Activated CD4-positive, alpha-beta memory T cell treated with anti-CD3 and anti-CD28 coated beads for 36 hours (primary cell): ENCODE data around the gene PIGR. TPM values are rescaled to one million over a fixed set of nuclear protein-coding genes. Genes with fewer than 3 reads are reported as not detected.
A peak's percentile ranks its signal among the peaks of the same experiment; 100 is the strongest.

ENCODE experiments used
- CTCF ChIA-PET: fragments of 350-600 bp; sonication (Branson Sonifier 250); formaldehyde crosslinking; loops from one replicate; lab custom pipeline; 2021; ENCODE audit warnings: antibody characterized with exemption, inconsistent platforms; lab: Charles Lee
- POLR2A ChIA-PET: fragments of 350-600 bp; sonication (Branson Sonifier 250); formaldehyde crosslinking; loops from one replicate; lab custom pipeline; 2021; ENCODE audit warnings: antibody characterized with exemption; lab: Charles Lee
- DNase-seq: peaks from one replicate; pipeline ENCODE4 v3.0.0-alpha.2; 2020
- H3K27ac Mint-ChIP-seq: one replicate; pipeline ENCODE4 v1.8.0; 2021; ENCODE audit warnings: mixed read lengths
- H3K27me3 Mint-ChIP-seq: one replicate; pipeline ENCODE4 v1.8.0; 2021; ENCODE audit warnings: mixed read lengths
- H3K36me3 Mint-ChIP-seq: one replicate; pipeline ENCODE4 v1.8.0; 2021; ENCODE audit warnings: mixed read lengths
- H3K4me1 Mint-ChIP-seq: one replicate; pipeline ENCODE4 v1.8.0; 2021; ENCODE audit warnings: low read depth, mixed read lengths
- H3K4me3 Mint-ChIP-seq: one replicate; pipeline ENCODE4 v1.8.0; 2021; ENCODE audit warnings: mild to moderate bottlenecking, mixed read lengths
- H3K9me3 Mint-ChIP-seq: one replicate; pipeline ENCODE4 v1.8.0; 2021; ENCODE audit warnings: mixed read lengths
- intact Hi-C: fragments of 100-400 bp; cut with micrococcal nuclease; formaldehyde crosslinking; loops from one replicate; pipeline ENCODE4 v1.15.1; 2023
- total RNA-seq, 2 experiments: library from RNA; stranded (reverse); gene quantifications; one replicate each; pipeline ENCODE4 v1.2.3, GENCODE V29; 2021

Gene PIGR
- total RNA-seq, 2 experiments from 2014 or later: 0.10 TPM

DNA sequence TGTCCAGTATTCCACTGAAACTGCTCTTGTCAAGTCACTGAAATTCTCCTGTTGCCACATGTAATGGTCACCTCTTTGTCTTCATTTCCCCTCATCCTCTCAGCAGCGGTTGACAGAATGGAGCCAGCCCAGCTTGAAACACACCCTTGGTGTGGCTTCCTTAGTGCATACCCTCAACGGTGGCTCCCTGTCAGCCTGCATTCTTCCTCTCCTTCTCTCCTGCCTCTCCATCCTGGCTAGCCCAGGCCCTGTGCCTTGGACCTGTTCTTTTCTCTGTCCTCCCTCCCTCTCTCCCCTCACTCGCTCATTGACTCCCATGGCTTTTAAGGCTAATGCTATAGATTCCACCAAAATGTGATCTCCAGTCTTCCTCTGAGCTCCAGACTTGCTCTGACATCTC lies 28.2 kb downstream of the PIGR start:
- CTCF ChIA-PET: interaction anchor here (0.8 to 12.9 kb wide), 11 partner anchors 9 to 193 kb away, joined by 3 to 201 read pairs (median 27); partner anchors contain the start of gene IL20
- POLR2A ChIA-PET: interaction anchor here (0.6 to 1.4 kb wide), 3 partner anchors 12 to 21 kb away, joined by 3 to 4 read pairs (median 3); partner anchors contain the start of gene IL24
- H3K9me3 Mint-ChIP-seq: no peaks in the 10 kb centered on the region
- H3K27ac Mint-ChIP-seq: peak overlapping the region; percentile 74
- peaks cover 26% of the 10 kb centered on the region for H3K36me3 Mint-ChIP-seq
- H3K27me3 Mint-ChIP-seq: no peaks in the 10 kb centered on the region
- no peak for DNase-seq
- peak overlapping the region; percentile 59 for H3K4me3 Mint-ChIP-seq
- intact Hi-C loops: no loop called here
- H3K4me1 Mint-ChIP-seq: peaks cover 68% of the 10 kb centered on the region

DNA sequence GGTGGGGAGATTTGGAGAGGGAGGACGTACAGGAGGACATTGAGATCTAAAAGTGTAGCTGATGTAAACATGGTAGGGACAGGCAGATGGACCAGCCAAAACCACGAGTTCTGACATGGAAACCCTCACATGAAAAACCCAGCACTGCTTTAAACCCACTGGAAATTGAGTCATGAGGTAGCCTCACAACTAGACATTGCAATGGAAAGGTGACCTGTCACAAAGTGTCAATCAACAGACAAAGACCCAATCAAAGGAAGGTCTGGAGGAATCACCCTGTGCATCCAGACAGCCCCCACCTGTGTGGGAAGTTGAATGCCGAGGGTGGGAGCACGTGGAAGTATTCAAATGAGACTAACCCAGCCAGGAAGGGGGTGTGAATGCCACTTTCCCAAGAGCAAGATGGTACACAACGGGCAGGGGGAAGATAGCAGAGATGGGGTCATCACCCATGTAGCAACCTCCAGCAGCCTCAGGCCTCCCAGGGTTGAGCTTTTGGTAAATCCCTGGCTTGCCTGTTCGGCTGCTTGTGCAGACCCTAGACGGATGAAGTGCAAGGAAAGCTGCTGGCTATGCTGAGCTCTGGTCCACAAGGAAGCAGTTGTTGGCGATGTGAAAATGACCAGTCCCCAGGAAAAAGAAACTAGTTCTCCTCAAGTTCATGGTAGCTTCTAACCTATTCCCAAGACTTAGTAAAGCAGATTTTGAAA lies 30.1 kb downstream of the PIGR start:
- peaks cover 32% of the 10 kb centered on the region for H3K36me3 Mint-ChIP-seq
- peak overlapping the region; percentile 74 for H3K27ac Mint-ChIP-seq
- DNase-seq: no peak
- CTCF ChIA-PET: interaction anchor here (0.7 to 12.9 kb wide), 12 partner anchors 9 to 304 kb away, joined by 3 to 201 read pairs (median 8); partner anchors contain the start of genes EIF2D and IL20
- peaks cover 86% of the 10 kb centered on the region for H3K4me1 Mint-ChIP-seq
- intact Hi-C loops: no loop called here
- POLR2A ChIA-PET: interaction anchor here (1.2 to 1.6 kb wide), 3 partner anchors 8 to 113 kb away, joined by 3 to 4 read pairs (median 4); no protein-coding TSS in a partner anchor
- H3K4me3 Mint-ChIP-seq: peak overlapping the region; percentile 47
- no peaks in the 10 kb centered on the region for H3K9me3 Mint-ChIP-seq
- no peaks in the 10 kb centered on the region for H3K27me3 Mint-ChIP-seq

DNA sequence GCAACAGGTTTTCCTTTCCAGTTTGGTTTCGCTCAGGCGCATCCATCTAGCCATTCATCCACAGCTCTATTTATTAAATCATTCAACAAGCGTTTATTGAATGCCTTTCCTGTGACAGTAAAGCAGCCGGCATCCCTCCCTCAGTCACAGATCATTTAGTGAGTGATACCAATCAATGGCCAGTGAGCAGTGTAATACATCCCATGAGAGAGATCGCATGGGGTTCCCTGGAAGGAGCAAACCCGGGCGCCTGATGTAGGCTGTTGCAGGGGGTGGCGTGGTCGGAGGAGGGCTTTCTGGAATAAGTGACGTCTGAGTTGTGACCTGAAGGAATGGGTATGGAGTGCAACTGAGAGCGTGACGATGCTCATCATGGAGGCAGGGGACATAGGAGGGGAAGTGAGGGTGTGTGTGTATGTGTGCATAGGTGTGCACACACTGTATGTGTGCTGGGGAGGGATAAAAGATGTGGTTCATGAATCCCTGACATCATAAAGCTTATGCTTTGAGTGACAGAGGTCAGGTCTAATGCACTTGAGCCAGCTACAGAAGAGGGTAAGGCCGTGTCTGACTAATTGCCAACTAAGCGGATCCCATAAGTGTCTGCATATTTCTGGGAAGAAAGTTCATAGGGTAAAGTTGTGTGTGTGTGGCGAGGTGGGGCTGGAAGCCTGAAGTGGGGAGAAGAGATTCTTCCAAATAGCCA lies 31.1 kb downstream of the PIGR start:
- peak overlapping the region; percentile 74 for H3K27ac Mint-ChIP-seq
- H3K4me3 Mint-ChIP-seq: no peak overlapping the region
- DNase-seq: no peak
- H3K27me3 Mint-ChIP-seq: no peaks in the 10 kb centered on the region
- ChIA-PET POLR2A (interaction anchor here (1.6 kb wide), 1 partner anchor 112 kb away, joined by 4 read pairs; no protein-coding TSS in a partner anchor), CTCF (interaction anchor here (0.7 to 12.9 kb wide), 8 partner anchors 10 to 190 kb away, joined by 3 to 201 read pairs (median 70); partner anchors contain the start of gene IL20)
- no peaks in the 10 kb centered on the region for H3K9me3 Mint-ChIP-seq
- H3K4me1 Mint-ChIP-seq: peaks cover 86% of the 10 kb centered on the region
- intact Hi-C loops: no loop called here
- peaks cover 24% of the 10 kb centered on the region for H3K36me3 Mint-ChIP-seq

DNA sequence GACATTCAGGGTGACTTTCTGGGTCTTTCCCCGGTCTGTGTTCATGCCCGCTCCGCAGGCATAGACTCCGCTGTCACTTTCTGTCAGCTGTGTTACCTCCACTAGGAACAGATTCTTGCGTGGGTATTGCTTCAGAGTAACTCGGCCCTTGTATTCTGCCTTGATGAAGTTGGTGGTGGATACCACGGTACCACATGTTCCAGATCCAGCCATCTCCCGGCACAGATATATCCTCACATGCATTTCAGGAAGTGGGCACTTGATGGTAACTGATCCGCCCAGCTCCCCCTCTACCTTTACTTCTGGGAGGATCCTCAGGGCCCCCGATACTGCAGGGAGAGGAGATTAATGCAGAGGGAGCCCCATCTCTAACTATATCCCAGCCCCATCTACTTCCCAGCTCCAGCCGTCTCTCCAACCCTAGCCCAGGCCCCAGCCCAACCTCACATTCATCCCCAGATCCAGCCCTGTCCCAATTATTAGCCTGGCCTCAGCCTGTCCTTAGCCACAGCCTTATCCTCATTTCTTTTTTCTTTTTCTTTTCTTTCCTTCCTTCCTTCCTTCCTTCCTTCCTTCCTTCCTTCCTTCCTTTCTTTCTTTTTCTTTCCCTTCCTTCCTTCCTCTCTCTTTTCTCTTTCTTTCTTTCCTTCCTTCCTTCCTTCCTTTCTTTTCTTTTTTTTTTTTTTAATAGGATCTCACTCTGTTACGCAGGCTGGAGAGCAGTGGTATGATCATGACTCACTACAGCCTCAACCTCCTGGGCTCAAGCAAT lies 32.3 kb downstream of the PIGR start:
- Mint-ChIP-seq H3K9me3 (no peaks in the 10 kb centered on the region), H3K4me1 (peaks cover 86% of the 10 kb centered on the region), H3K4me3 (no peak overlapping the region), H3K27me3 (no peaks in the 10 kb centered on the region), H3K36me3 (peaks cover 22% of the 10 kb centered on the region), H3K27ac (no peak overlapping the region)
- POLR2A ChIA-PET: interaction anchor here (1.6 kb wide), 1 partner anchor 110 kb away, joined by 4 read pairs; no protein-coding TSS in a partner anchor
- no peak for DNase-seq
- CTCF ChIA-PET: interaction anchor here (0.7 to 12.9 kb wide), 16 partner anchors 8 to 250 kb away, joined by 3 to 201 read pairs (median 42); partner anchors contain the start of genes FCMR, IL10, IL19 and IL20
- intact Hi-C loops: loop anchor here (2.0 kb wide), 1 partner anchor 57 kb away; no protein-coding TSS in a partner anchor

DNA sequence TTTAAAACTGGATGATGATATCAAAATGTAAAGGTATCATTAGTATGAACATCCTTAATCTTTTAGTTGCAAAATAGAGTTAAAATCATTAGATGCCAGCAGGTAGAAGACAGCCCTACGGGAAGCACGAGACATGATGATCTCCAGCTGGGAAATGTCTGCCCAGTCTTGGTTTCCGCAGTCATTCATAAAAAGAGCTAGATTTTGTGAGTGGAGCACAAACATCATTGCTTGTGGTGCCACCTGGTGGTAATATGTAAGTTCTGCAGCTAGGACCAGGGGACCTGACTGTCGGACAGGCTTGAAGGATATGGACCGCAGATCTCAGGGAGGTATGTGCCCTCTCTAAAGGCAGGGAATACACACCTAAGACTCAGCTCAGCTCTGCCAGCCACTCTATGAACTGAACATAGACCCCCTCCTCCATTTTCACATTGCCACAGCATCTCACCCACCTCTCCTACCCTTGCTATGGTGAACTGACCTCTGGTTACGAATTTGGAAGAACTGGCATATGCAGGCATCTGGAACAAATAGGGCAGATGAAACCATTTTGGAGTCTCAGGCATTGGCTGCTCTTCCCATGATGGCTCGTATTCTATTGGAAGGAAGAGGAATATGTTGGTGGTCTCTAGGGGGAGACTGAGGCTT lies 33.7 kb downstream of the PIGR start:
- Mint-ChIP-seq H3K4me1 (peaks cover 87% of the 10 kb centered on the region), H3K27ac (peak overlapping the region; percentile 19), H3K9me3 (no peaks in the 10 kb centered on the region), H3K27me3 (no peaks in the 10 kb centered on the region), H3K36me3 (peaks cover 23% of the 10 kb centered on the region), H3K4me3 (no peak overlapping the region)
- intact Hi-C loops: loop anchor here (1.0 to 2.0 kb wide), 6 partner anchors 21 to 186 kb away; partner anchors contain the start of gene IL20
- ChIA-PET CTCF (interaction anchor here (0.5 to 12.9 kb wide), 65 partner anchors 9 to 587 kb away, joined by 3 to 201 read pairs (median 7); partner anchors contain the start of genes DYRK3, FCMR, IKBKE and IL10), POLR2A (interaction anchor here (0.6 to 0.9 kb wide), 2 partner anchors 15 to 253 kb away, joined by 3 read pairs; no protein-coding TSS in a partner anchor)
- peak; percentile 75 for DNase-seq

DNA sequence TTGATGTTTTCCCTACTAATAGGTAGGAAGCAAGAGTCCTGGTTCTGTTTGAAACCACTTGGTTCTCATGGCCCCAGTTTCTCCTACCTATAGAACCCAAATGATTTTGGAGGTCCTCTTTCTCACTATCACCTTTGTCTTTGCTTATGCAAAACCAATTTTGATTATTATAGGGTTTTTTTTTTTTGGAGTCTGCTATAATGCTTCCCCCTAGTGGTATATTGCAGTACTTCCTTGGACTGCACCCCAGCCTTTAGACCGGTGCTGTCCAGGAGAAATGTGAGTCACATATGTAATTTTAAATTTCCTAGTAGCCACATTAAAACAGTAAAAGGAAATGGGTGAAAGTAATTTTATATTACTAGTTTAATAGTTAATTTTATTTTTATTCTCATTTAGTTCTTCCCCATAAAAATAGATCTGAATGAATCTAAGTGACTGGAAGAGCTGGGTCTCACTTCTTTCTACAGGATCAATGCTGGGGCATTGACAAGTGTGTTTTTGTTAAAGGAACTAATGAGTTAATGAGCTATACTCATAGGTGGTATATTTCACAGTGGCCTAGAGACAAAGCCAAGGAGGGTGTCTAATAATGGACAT lies 35.1 kb downstream of the PIGR start:
- Mint-ChIP-seq H3K27me3 (no peaks in the 10 kb centered on the region), H3K27ac (no peak overlapping the region), H3K36me3 (peaks cover 23% of the 10 kb centered on the region), H3K9me3 (no peaks in the 10 kb centered on the region), H3K4me1 (peaks cover 86% of the 10 kb centered on the region), H3K4me3 (no peak overlapping the region)
- intact Hi-C loops: no loop called here
- ChIA-PET CTCF (interaction anchor here (0.8 to 12.9 kb wide), 41 partner anchors 9 to 588 kb away, joined by 3 to 201 read pairs (median 17); partner anchors contain the start of genes DYRK3, FCMR, IL10 and IL19), POLR2A (no interaction called here)
- peak; percentile 46 for DNase-seq

DNA sequence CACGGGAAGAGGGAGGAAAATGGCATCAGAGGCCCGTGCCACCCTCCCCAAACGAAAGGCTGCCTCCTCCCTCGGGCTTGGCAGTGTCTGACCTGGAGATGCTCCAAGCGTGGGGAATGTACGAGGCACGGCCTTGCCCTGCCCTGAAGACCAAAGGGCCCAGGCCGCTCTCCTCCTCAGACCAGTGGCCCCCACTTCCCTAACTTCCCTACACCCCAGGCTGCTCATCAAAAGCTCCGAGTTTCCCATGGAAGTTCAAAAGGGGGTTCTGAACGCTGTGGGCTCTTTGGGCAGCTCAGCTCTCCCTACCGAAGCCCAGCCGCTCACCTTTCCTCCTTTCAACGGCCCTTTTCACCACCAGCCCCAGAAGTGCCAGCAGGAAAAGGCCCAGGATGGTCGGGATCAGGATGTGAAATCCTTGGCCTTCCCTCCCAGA lies 36.4 kb downstream of the PIGR start:
- Mint-ChIP-seq H3K4me3 (peak overlapping the region; percentile 35), H3K36me3 (peaks cover 26% of the 10 kb centered on the region), H3K27me3 (no peaks in the 10 kb centered on the region), H3K4me1 (peaks cover 86% of the 10 kb centered on the region), H3K27ac (no peak overlapping the region), H3K9me3 (no peaks in the 10 kb centered on the region)
- CTCF ChIA-PET: interaction anchor here (0.7 to 6.9 kb wide), 22 partner anchors 11 to 279 kb away, joined by 3 to 65 read pairs (median 5); partner anchors contain the start of genes DYRK3, FCMR, IL20 and IL24
- POLR2A ChIA-PET: interaction anchor here (1.1 to 1.4 kb wide), 2 partner anchors 12 to 13 kb away, joined by 3 to 5 read pairs; partner anchors contain the start of gene FCMR
- no peak for DNase-seq
- intact Hi-C loops: loop anchor here (1.0 kb wide), 2 partner anchors 10 to 13 kb away; partner anchors contain the start of gene IL24

DNA sequence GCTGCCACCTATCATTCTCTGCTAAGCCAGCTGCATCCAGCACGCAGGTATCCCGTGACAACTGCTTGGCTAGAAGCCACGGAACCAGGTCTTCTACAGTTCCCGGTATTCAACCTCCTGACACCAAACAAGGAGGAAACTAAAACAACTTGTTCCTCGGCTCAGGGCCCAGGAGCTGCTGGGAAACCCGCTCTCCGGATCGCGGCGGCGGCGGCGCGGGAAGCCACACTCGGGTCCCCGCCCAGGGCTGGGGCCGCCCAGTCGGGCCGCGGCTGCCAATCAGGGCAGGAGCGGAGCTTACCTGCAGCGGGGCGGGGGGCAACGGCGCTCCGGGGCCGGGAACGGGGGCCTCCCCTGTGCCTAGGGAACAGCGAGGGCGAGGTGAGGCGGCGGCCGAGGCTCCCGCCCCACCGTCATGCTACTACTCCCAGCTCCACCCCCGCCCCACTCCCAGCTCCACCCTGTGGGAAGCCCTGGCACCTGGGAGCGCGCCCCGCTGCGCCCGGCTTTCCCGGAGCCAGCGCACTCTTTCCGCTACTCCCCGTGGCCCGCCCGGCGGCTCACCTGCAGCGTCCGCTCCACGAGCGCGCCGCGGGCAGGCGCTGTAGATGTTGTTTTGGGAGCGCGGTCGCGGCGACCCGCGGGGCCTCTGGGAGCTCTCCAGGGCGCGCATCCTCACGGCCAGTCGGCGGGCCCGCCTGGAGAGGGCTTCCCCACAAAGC lies 36.9 kb downstream of the PIGR start:
- no peaks in the 10 kb centered on the region for H3K27me3 Mint-ChIP-seq
- H3K36me3 Mint-ChIP-seq: peaks cover 30% of the 10 kb centered on the region
- peak; percentile 59 for DNase-seq
- no peak overlapping the region for H3K27ac Mint-ChIP-seq
- intact Hi-C loops: no loop called here
- peak overlapping the region; percentile 63 for H3K4me3 Mint-ChIP-seq
- H3K4me1 Mint-ChIP-seq: peaks cover 86% of the 10 kb centered on the region
- POLR2A ChIA-PET: interaction anchor here (0.6 to 1.5 kb wide), 10 partner anchors 12 to 169 kb away, joined by 3 to 5 read pairs (median 3); partner anchors contain the start of gene FCMR
- CTCF ChIA-PET: interaction anchor here (0.6 to 6.9 kb wide), 29 partner anchors 12 to 302 kb away, joined by 3 to 65 read pairs (median 5); partner anchors contain the start of genes DYRK3, FCMR, IL20 and IL24
- no peaks in the 10 kb centered on the region for H3K9me3 Mint-ChIP-seq

DNA sequence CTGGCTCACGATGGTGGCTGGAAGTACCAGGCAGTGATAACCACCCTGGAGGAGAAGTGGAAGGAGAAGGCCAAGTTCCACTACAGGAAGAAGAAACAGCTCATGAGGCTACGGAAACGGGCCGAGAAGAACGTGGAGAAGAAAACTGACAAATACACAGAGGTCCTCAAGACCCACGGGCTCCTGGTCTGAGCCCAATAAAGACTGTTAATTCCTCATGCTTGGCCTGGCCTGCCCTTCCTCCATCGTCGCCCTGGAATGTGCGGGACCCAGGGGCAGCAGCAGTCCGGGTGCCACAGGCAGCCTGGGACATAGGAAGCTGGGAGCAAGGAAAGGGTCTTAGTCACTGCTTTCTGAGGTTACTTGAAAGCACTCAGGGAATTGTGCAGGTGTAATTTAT lies 38.2 kb downstream of the PIGR start:
- intact Hi-C loops: no loop called here
- peak overlapping the region; percentile 5 for H3K4me3 Mint-ChIP-seq
- H3K27me3 Mint-ChIP-seq: no peaks in the 10 kb centered on the region
- H3K27ac Mint-ChIP-seq: no peak overlapping the region
- POLR2A ChIA-PET: interaction anchor here (1.0 to 1.5 kb wide), 5 partner anchors 9 to 167 kb away, joined by 3 to 4 read pairs (median 3); partner anchors contain the start of gene IL24
- CTCF ChIA-PET: interaction anchor here (0.9 to 6.9 kb wide), 13 partner anchors 11 to 273 kb away, joined by 3 to 65 read pairs (median 6); partner anchors contain the start of genes DYRK3, FCMR, IL20 and IL24
- H3K4me1 Mint-ChIP-seq: peaks cover 81% of the 10 kb centered on the region
- H3K9me3 Mint-ChIP-seq: no peaks in the 10 kb centered on the region
- DNase-seq: peak; percentile 0
- H3K36me3 Mint-ChIP-seq: peaks cover 41% of the 10 kb centered on the region
